GM12878 (cell line): ENCODE data around the gene SLC38A8. TPM values are rescaled to one million over a fixed set of nuclear protein-coding genes. Genes with fewer than 3 reads are reported as not detected.

ENCODE experiments used
- ATAC-seq: fragments of 200-7000 bp; cut with Tn5 transposase; 3 replicates; pipeline ENCODE4 v1.9.1; 2020; ENCODE audit warnings: mild to moderate bottlenecking, moderate library complexity
- BruUV-seq: library from RNA; stranded (reverse); fragments of 400-500 nt; replicated peaks from 2 replicates; lab custom pipeline; 2021; lab: Mats Ljungman, UMichigan
- CTCF ChIA-PET: fragments of 300-600 bp; sonication (Branson Sonifier 250); formaldehyde crosslinking; extraction: SDS; loops from one replicate; lab custom pipeline; 2021; ENCODE audit warnings: inconsistent platforms; lab: Yijun Ruan, JAX
- POLR2A ChIA-PET: fragments of 350-600 bp; formaldehyde crosslinking; extraction: SDS; loops from one replicate; lab custom pipeline; 2021; ENCODE audit warnings: inconsistent platforms; lab: Charles Lee
- RAD21 ChIA-PET: fragments of 300-600 bp; sonication (Branson Sonifier 250); formaldehyde crosslinking; loops from one replicate; lab custom pipeline; 2023; ENCODE audit warnings: antibody characterized with exemption; ENCODE audit not compliant: unreplicated experiment; lab: Charles Lee
- SMC1A ChIA-PET: fragments of 300-600 bp; sonication (Branson Sonifier 250); formaldehyde crosslinking; loops from one replicate; lab custom pipeline; 2023; ENCODE audit not compliant: unreplicated experiment, uncharacterized antibody; lab: Charles Lee
- DNase-seq: peaks from one replicate; pipeline ENCODE4 v3.0.0-alpha.2; 2011; ENCODE audit warnings: low read depth, low spot score
- FAIRE-seq: peaks from 3 replicates; lab custom pipeline; 2011; peaks lifted over from hg19 to GRCh38; lab: Jason Lieb, UNC
- H2AFZ ChIP-seq: 2 replicates; pipeline ENCODE4 v1.6.0; 2011; ENCODE audit warnings: low read depth, low read length, control low read depth; ENCODE audit not compliant: control insufficient read depth
- H3K27ac ChIP-seq: 2 replicates; pipeline ENCODE4 v1.5.1; 2011; ENCODE audit warnings: control low read depth; ENCODE audit not compliant: control insufficient read depth, insufficient read depth
- H3K27me3 ChIP-seq, 2 experiments: replicated peaks in 1 of 2; 2 replicates each; pipeline versions ENCODE4 v1.6.0 to v1.6.1; 2011; ENCODE audit warnings: low read length in 1 of 2; ENCODE audit not compliant: control insufficient read depth in 2 of 2, insufficient read depth in 2 of 2
- H3K36me3 ChIP-seq, 2 experiments: 2 replicates each; pipeline ENCODE4 v1.5.1; 2011; ENCODE audit warnings: low read length in 1 of 2; ENCODE audit not compliant: control insufficient read depth in 2 of 2, insufficient read depth in 2 of 2
- H3K4me1 ChIP-seq: 2 replicates; pipeline ENCODE4 v1.6.1; 2011; ENCODE audit warnings: mild to moderate bottlenecking, low read length, moderate library complexity, mixed read lengths; ENCODE audit not compliant: control insufficient read depth, insufficient read depth
- H3K4me2 ChIP-seq: 2 replicates; pipeline ENCODE4 v1.6.0; 2011; ENCODE audit warnings: control low read depth; ENCODE audit not compliant: control insufficient read depth, insufficient read depth
- H3K4me3 ChIP-seq: fragments of 200-600 bp; sonication (generic); 2 replicates; pipeline ENCODE4 v1.5.1; 2016
- H3K79me2 ChIP-seq: 2 replicates; pipeline ENCODE4 v1.6.0; 2011; ENCODE audit warnings: low read length; ENCODE audit not compliant: control insufficient read depth, insufficient read depth
- H3K9ac ChIP-seq: 2 replicates; pipeline ENCODE4 v1.8.0; 2011; ENCODE audit warnings: low read length, control low read depth, mixed read lengths; ENCODE audit not compliant: control insufficient read depth, insufficient read depth
- H3K9me3 ChIP-seq: replicated peaks from 3 replicates; pipeline ENCODE4 v1.5.1; 2011; ENCODE audit warnings: mild to moderate bottlenecking, low read length; ENCODE audit not compliant: control insufficient read depth, insufficient read depth
- H4K20me1 ChIP-seq: 2 replicates; pipeline ENCODE4 v1.6.0; 2011; ENCODE audit not compliant: control insufficient read depth, insufficient read depth
- CBFB ChIP-seq: IDR thresholded peaks from 2 replicates; pipeline ENCODE4 v1.6.1; 2016; ENCODE audit warnings: antibody characterized with exemption, low read depth
- LARP7 ChIP-seq: fragments of 450-650 bp; IDR thresholded peaks from 2 replicates; pipeline ENCODE4 v1.6.1; 2017; ENCODE audit warnings: mild to moderate bottlenecking
- NRF1 ChIP-seq: conservative IDR thresholded peaks from 2 replicates; pipeline ENCODE4 v1.6.1; 2011; ENCODE audit warnings: mild to moderate bottlenecking, low read depth, low read length, improper control_type of control experiment
- POLR2A ChIP-seq: IDR thresholded peaks from 2 replicates; pipeline ENCODE4 v1.6.1; 2011; ENCODE audit warnings: low read depth, mild to moderate bottlenecking, low read length
- RAD21 ChIP-seq: IDR thresholded peaks from 2 replicates; pipeline ENCODE4 v1.6.1; 2011; ENCODE audit warnings: mild to moderate bottlenecking, low read depth, low read length, moderate library complexity; ENCODE audit not compliant: insufficient read depth
- RB1 ChIP-seq: fragments of 450-650 bp; formaldehyde crosslinking; IDR thresholded peaks from 2 replicates; pipeline ENCODE4 v1.6.1; 2017; ENCODE audit warnings: mild to moderate bottlenecking, borderline replicate concordance
- SREBF1 ChIP-seq: IDR thresholded peaks from 2 replicates; pipeline ENCODE4 v1.6.1; 2012; ENCODE audit warnings: mild to moderate bottlenecking, low read length
- ZSCAN29 ChIP-seq: fragments of 450-650 bp; IDR thresholded peaks from 2 replicates; pipeline ENCODE4 v1.6.1; 2017; ENCODE audit warnings: mild to moderate bottlenecking, moderate library complexity
- WGBS: methylation state at CpG from one replicate; pipeline ENCODE4 v1.1.6; 2016; ENCODE audit warnings: low lambda C conversion rate; ENCODE audit not compliant: insufficient replicate concordance, insufficient coverage; ENCODE audit errors: missing lambda C conversion rate; 5-methylcytosine and 5-hydroxymethylcytosine counted together
- in situ Hi-C: fragments of 300-500 bp; cut with MboI; formaldehyde crosslinking; loops from 9 replicates; pipeline ENCODE4 v1.14.3; 2018; ENCODE audit warnings: mixed read lengths
- intact Hi-C: fragments of 100-400 bp; cut with micrococcal nuclease; formaldehyde crosslinking; loops from one replicate; pipeline ENCODE4 v1.14.2; 2022; ENCODE audit not compliant: unreplicated experiment
- polyA plus RNA-seq, 11 experiments: library from polyadenylated mRNA; depleted of rRNA in 4 of 11; unstranded in 6 of 11; stranded (reverse) in 5 of 11; fragments of >200 nt; fragmentation: Nextera tagmentation in 4 of 11; fragmentation: Illumina TruSeq in 1 of 11; extraction: Ambion mirVana in 4 of 11; extraction: Trizol in 1 of 11; gene quantifications; 1 replicate in 1 of 11; 2 replicates in 10 of 11; pipeline versions ENCODE4 v1.2.1 to v1.2.3, GENCODE V29; 2011 to 2016; ENCODE audit warnings: inconsistent platforms in 2 of 11, missing spikeins in 2 of 11, low read depth in 1 of 11
- total RNA-seq, 4 experiments: library from RNA; depleted of rRNA in 3 of 4; stranded (reverse); fragments of >200 nt in 3 of 4; fragmentation: Illumina TruSeq in 1 of 4; extraction: Trizol in 1 of 4; gene quantifications; 2 replicates each; pipeline versions ENCODE4 v1.2.1 to v1.2.3, GENCODE V29; 2013 to 2021
- TF ChIP-seq, protein P1 (sequence below): IDR thresholded peaks from 2 replicates; pipeline ENCODE4 v1.6.1; 2011; ENCODE audit warnings: borderline replicate concordance, low read depth, mild to moderate bottlenecking, moderate library complexity, low read length; ENCODE audit not compliant: insufficient read depth, poor library complexity, severe bottlenecking
- TF ChIP-seq, protein P2 (sequence below): fragments of 450-650 bp; formaldehyde crosslinking; IDR thresholded peaks from 2 replicates; pipeline ENCODE4 v1.4.0; 2020; ENCODE audit warnings: mild to moderate bottlenecking, moderate library complexity
- TF ChIP-seq, protein P3 (sequence below): fragments of 450-650 bp; IDR thresholded peaks from 2 replicates; pipeline ENCODE4 v1.6.1; 2017; ENCODE audit warnings: mild to moderate bottlenecking, moderate library complexity
- TF ChIP-seq, protein P4 (sequence below): IDR thresholded peaks from 2 replicates; pipeline ENCODE4 v1.6.1; 2011; ENCODE audit warnings: mild to moderate bottlenecking, low read depth, low read length, moderate library complexity; ENCODE audit not compliant: insufficient replicate concordance

SLC38A8 gene
- total and polyA plus RNA-seq, 10 of the 15 experiments (the other 5 are each of a cell fraction or from before 2014, with no cell fraction given), result not detected

DNA sequence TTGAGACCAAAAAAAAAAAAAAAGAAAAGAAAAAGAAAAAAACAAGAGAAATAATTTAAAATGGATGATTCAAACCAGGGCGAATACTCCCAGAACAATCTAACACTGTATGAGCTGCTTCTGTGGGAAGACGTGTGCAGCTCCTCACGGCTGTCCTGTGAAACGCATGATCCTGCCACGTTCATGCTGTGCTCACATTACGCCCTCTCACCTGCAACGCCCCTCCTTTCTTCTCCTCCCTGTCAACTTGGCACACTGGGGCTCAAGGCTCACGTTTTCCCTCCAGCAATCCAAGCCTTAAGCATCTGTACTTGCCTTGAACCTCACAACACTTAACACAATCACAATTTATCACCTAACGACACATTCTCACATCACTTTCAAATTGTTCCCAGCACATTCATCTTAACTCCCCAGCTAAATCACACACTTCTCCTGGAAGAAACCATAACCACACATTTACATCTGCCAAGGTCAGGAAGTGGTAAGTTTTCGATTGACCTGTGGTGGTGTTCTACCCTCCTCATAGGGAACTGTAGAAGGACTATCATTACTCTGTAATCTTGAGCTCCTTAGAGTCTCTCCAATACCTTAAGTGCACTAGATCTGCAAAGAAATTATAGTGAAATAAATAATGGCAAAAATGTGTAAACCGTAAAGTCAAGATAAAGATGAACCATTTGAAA lies 45.0 kb upstream of the SLC38A8 start:
- no TSS peak for BruUV-seq
- in situ Hi-C loops, result loop anchor here (5.0 kb wide), 2 partner anchors 55 to 100 kb away; partner anchors contain the start of gene TAF1C
- Histone ChIP-seq H3K27ac (no peak overlapping the region), H3K4me3 (no peak overlapping the region), H3K36me3 (peaks cover 17 to 42% of the 10 kb centered on the region in 2 experiments), H3K4me1 (peaks cover 49% of the 10 kb centered on the region), H2AFZ (no peak overlapping the region), H3K79me2 (no peaks in the 10 kb centered on the region), H3K9me3 (no peaks in the 10 kb centered on the region), H3K9ac (no peak overlapping the region), H3K4me2 (peak overlapping the region; percentile 80), H3K27me3 (no peaks in the 10 kb centered on the region), H4K20me1 (peaks cover 10% of the 10 kb centered on the region)
- ATAC-seq (0 out of 3 replicates have a peak, but pooled peaks have one; percentile 14), FAIRE-seq (peak; percentile 94), DNase-seq (no peak)
- WGBS, result 73% methylated on average over 11 of the region's 11 CpGs
- POLR2A ChIA-PET, result interaction anchor here (0.5 to 0.7 kb wide), 2 partner anchors 29 to 403 kb away, joined by 3 to 5 read pairs; partner anchors contain the start of gene MBTPS1
- intact Hi-C loops, result loop anchor here (1.0 to 5.0 kb wide), 3 partner anchors 88 to 220 kb away; partner anchors contain the start of gene TAF1C
- RAD21 ChIA-PET, result interaction anchor here (1.4 to 7.3 kb wide), 3 partner anchors 29 to 100 kb away, joined by 5 to 49 read pairs (median 13); partner anchors contain the start of genes MBTPS1 and TAF1C
- CTCF ChIA-PET, result interaction anchor here (0.8 to 7.9 kb wide), 8 partner anchors 8 to 101 kb away, joined by 3 to 102 read pairs (median 5); partner anchors contain the start of genes ADAD2, MBTPS1 and TAF1C
- SMC1A ChIA-PET, result interaction anchor here (0.8 to 7.1 kb wide), 8 partner anchors 8 to 100 kb away, joined by 3 to 61 read pairs (median 4); partner anchors contain the start of genes MBTPS1 and TAF1C
- TF ChIP-seq RB1, result no peak
- TF ChIP-seq, protein P1, sequence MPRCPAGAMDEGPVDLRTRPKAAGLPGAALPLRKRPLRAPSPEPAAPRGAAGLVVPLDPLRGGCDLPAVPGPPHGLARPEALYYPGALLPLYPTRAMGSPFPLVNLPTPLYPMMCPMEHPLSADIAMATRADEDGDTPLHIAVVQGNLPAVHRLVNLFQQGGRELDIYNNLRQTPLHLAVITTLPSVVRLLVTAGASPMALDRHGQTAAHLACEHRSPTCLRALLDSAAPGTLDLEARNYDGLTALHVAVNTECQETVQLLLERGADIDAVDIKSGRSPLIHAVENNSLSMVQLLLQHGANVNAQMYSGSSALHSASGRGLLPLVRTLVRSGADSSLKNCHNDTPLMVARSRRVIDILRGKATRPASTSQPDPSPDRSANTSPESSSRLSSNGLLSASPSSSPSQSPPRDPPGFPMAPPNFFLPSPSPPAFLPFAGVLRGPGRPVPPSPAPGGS, result no peak
- no peak for TF ChIP-seq LARP7
- no peak for TF ChIP-seq NRF1
- TF ChIP-seq SREBF1, result no peak
- TF ChIP-seq POLR2A, result no peak
- TF ChIP-seq, protein P2, sequence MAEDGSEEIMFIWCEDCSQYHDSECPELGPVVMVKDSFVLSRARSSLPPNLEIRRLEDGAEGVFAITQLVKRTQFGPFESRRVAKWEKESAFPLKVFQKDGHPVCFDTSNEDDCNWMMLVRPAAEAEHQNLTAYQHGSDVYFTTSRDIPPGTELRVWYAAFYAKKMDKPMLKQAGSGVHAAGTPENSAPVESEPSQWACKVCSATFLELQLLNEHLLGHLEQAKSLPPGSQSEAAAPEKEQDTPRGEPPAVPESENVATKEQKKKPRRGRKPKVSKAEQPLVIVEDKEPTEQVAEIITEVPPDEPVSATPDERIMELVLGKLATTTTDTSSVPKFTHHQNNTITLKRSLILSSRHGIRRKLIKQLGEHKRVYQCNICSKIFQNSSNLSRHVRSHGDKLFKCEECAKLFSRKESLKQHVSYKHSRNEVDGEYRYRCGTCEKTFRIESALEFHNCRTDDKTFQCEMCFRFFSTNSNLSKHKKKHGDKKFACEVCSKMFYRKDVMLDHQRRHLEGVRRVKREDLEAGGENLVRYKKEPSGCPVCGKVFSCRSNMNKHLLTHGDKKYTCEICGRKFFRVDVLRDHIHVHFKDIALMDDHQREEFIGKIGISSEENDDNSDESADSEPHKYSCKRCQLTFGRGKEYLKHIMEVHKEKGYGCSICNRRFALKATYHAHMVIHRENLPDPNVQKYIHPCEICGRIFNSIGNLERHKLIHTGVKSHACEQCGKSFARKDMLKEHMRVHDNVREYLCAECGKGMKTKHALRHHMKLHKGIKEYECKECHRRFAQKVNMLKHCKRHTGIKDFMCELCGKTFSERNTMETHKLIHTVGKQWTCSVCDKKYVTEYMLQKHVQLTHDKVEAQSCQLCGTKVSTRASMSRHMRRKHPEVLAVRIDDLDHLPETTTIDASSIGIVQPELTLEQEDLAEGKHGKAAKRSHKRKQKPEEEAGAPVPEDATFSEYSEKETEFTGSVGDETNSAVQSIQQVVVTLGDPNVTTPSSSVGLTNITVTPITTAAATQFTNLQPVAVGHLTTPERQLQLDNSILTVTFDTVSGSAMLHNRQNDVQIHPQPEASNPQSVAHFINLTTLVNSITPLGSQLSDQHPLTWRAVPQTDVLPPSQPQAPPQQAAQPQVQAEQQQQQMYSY (CRISPR knock-in tag), result no peak
- TF ChIP-seq, protein P3, sequence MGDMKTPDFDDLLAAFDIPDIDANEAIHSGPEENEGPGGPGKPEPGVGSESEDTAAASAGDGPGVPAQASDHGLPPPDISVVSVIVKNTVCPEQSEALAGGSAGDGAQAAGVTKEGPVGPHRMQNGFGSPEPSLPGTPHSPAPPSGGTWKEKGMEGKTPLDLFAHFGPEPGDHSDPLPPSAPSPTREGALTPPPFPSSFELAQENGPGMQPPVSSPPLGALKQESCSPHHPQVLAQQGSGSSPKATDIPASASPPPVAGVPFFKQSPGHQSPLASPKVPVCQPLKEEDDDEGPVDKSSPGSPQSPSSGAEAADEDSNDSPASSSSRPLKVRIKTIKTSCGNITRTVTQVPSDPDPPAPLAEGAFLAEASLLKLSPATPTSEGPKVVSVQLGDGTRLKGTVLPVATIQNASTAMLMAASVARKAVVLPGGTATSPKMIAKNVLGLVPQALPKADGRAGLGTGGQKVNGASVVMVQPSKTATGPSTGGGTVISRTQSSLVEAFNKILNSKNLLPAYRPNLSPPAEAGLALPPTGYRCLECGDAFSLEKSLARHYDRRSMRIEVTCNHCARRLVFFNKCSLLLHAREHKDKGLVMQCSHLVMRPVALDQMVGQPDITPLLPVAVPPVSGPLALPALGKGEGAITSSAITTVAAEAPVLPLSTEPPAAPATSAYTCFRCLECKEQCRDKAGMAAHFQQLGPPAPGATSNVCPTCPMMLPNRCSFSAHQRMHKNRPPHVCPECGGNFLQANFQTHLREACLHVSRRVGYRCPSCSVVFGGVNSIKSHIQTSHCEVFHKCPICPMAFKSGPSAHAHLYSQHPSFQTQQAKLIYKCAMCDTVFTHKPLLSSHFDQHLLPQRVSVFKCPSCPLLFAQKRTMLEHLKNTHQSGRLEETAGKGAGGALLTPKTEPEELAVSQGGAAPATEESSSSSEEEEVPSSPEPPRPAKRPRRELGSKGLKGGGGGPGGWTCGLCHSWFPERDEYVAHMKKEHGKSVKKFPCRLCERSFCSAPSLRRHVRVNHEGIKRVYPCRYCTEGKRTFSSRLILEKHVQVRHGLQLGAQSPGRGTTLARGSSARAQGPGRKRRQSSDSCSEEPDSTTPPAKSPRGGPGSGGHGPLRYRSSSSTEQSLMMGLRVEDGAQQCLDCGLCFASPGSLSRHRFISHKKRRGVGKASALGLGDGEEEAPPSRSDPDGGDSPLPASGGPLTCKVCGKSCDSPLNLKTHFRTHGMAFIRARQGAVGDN, result no peak
- TF ChIP-seq ZSCAN29, result no peak
- TF ChIP-seq, protein P4, sequence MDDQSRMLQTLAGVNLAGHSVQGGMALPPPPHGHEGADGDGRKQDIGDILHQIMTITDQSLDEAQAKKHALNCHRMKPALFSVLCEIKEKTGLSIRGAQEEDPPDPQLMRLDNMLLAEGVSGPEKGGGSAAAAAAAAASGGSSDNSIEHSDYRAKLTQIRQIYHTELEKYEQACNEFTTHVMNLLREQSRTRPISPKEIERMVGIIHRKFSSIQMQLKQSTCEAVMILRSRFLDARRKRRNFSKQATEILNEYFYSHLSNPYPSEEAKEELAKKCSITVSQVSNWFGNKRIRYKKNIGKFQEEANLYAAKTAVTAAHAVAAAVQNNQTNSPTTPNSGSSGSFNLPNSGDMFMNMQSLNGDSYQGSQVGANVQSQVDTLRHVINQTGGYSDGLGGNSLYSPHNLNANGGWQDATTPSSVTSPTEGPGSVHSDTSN, result no peak
- TF ChIP-seq RAD21, result no peak
- peak; percentile 64; the same call in 1 of the 2 replicates for TF ChIP-seq CBFB
